Measurements from ENCODE around the gene JAML. TPM values are rescaled to one million over a fixed set of nuclear protein-coding genes. Genes with fewer than 3 reads are reported as not detected.

JAML gene
- total RNA-seq, 2 experiments from 2014 or later = 117 to 122 TPM

DNA sequence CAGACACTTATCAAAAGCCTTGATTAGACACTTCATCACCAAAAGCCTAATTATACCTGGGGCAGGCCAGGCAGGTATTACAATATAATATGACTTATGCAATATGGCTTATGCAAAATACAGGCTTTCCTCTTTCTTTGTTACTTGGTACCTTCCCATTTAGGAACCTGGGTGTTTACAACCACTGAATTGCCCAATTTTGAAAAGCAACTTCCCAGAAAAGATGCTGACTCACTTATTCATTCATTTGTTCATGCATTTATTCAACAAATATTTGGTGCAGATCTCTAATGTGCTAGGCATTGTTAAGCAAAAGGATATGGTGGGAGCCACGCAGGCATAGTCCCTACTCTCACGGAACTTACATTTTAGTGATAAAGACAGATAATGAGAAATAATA lies 13.6 kb upstream of the JAML start:
- H3K4me1 Mint-ChIP-seq = peaks cover 79% of the 10 kb centered on the region
- DNase-seq = no peak
- H3K9me3 Mint-ChIP-seq = no peaks in the 10 kb centered on the region
- peak overlapping the region; percentile 24 for H3K4me3 Mint-ChIP-seq
- peaks cover 62% of the 10 kb centered on the region for H3K36me3 Mint-ChIP-seq (ENCODE audit: low read depth)
- POLR2A ChIA-PET = interaction anchor here (1.3 kb wide), 1 partner anchor 12 kb away, joined by 6 read pairs; no protein-coding TSS in a partner anchor
- peak overlapping the region; percentile 91 for H3K27ac Mint-ChIP-seq
- H3K27me3 Mint-ChIP-seq = no peaks in the 10 kb centered on the region
- CTCF ChIA-PET = interaction anchor here (1.1 to 1.5 kb wide), 3 partner anchors 14 to 37 kb away, joined by 4 to 6 read pairs (median 5); partner anchors contain the start of gene JAML

DNA sequence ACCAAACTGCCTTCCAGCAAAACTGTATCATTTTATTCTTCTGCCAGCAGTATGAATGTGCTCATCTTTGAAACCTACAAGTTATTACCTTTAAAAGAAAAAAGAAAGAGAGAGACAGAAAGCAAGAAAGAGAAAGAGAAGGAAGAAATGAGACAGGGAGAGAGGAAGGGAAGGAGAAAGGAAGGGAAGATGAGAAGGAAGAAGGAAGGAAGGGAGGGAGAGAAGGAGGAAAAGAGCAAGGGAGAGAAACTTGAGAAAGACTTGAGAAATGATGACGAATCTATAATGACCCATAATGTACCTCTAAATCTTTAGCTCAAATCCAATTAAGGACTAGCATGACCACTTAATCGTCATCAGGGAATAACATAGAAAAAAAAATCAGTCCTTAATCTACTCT lies 11.4 kb upstream of the JAML start:
- H3K27me3 Mint-ChIP-seq = no peaks in the 10 kb centered on the region
- H3K36me3 Mint-ChIP-seq (ENCODE audit: low read depth) = peaks cover 69% of the 10 kb centered on the region
- peak overlapping the region; percentile 51 for H3K27ac Mint-ChIP-seq
- no peak overlapping the region for H3K4me3 Mint-ChIP-seq
- ChIA-PET CTCF (interaction anchor here (0.7 to 1.4 kb wide), 4 partner anchors 10 to 67 kb away, joined by 3 to 7 read pairs (median 4); no protein-coding TSS in a partner anchor), POLR2A (no interaction called here)
- peaks cover 68% of the 10 kb centered on the region for H3K4me1 Mint-ChIP-seq
- no peaks in the 10 kb centered on the region for H3K9me3 Mint-ChIP-seq
- DNase-seq = no peak

DNA sequence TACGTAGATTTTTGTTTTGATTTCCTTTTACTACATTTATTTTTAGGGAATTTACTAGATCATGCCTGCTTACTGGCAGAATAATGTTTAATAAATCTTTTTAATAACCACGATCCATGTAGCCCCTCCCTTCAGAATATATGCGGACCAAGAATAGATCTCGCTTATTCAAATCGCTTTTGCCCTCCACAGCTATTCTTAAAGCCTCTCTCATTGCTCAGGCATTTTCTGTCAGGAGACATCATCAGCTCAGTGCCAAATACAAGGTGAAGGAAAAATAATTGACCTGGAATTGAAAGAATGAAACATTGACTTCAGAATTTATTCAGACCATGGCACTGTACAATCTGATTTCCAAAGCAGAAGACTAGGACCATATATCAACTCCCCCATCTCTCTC lies 10.0 kb upstream of the JAML start:
- H3K36me3 Mint-ChIP-seq (ENCODE audit: low read depth) = peaks cover 60% of the 10 kb centered on the region
- no peaks in the 10 kb centered on the region for H3K9me3 Mint-ChIP-seq
- ChIA-PET CTCF (interaction anchor here (0.9 kb wide), 1 partner anchor 427 kb away, joined by 3 read pairs; no protein-coding TSS in a partner anchor), POLR2A (interaction anchor here (0.6 kb wide), 1 partner anchor 167 kb away, joined by 3 read pairs; no protein-coding TSS in a partner anchor)
- no peak for DNase-seq
- no peak overlapping the region for H3K27ac Mint-ChIP-seq
- no peaks in the 10 kb centered on the region for H3K27me3 Mint-ChIP-seq
- H3K4me1 Mint-ChIP-seq = peaks cover 54% of the 10 kb centered on the region
- no peak overlapping the region for H3K4me3 Mint-ChIP-seq

DNA sequence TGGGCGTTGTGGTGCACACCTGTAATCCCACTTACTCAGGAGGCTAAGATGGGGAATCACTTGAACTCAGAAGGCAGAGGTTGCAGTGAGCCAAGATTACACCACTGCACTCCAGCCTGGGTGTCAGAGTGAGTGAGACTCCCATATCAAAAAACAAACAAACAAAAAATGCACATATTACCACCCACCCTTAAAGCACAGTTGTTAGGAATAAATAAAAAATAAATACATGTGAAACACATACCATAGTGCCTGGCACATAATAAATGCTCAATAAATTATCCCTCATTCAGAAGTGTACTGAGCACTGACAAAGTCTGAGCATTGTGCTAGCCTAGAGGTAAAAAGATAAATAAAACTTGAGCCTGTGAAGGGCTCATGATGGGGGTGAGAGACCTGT lies 9.0 kb upstream of the JAML start:
- peak overlapping the region; percentile 66 for H3K27ac Mint-ChIP-seq
- no peak overlapping the region for H3K4me3 Mint-ChIP-seq
- peaks cover 46% of the 10 kb centered on the region for H3K4me1 Mint-ChIP-seq
- no peaks in the 10 kb centered on the region for H3K27me3 Mint-ChIP-seq
- peak; percentile 0 for DNase-seq
- CTCF ChIA-PET = no interaction called here
- H3K9me3 Mint-ChIP-seq = no peaks in the 10 kb centered on the region
- POLR2A ChIA-PET = no interaction called here
- H3K36me3 Mint-ChIP-seq (ENCODE audit: low read depth) = peaks cover 67% of the 10 kb centered on the region

DNA sequence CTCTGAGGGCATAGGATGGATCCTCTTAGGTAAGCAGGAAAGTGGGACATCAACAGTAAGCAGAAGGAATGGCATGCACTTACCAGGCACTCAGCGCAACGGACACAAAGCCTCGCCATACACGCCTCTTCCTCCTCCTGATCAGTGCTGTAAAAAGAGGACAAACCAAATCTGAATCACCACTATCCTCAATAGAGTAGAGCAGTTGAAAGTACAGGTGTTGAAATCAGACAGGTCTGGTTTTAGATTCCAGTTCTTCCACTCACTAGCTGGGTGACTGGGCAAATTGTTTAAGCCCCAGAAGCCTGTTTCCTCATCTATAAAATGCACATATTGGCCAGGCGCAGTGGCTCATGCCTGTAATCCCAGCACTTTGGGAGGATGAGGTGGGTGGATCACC lies 8.6 kb upstream of the JAML start:
- ChIA-PET CTCF (interaction anchor here (1.4 kb wide), 1 partner anchor 11 kb away, joined by 3 read pairs; no protein-coding TSS in a partner anchor), POLR2A (no interaction called here)
- Mint-ChIP-seq H3K9me3 (no peaks in the 10 kb centered on the region), H3K27ac (no peak overlapping the region), H3K36me3 (ENCODE audit: low read depth) (peaks cover 65% of the 10 kb centered on the region), H3K4me3 (no peak overlapping the region), H3K4me1 (peaks cover 45% of the 10 kb centered on the region), H3K27me3 (no peaks in the 10 kb centered on the region)
- no peak for DNase-seq

DNA sequence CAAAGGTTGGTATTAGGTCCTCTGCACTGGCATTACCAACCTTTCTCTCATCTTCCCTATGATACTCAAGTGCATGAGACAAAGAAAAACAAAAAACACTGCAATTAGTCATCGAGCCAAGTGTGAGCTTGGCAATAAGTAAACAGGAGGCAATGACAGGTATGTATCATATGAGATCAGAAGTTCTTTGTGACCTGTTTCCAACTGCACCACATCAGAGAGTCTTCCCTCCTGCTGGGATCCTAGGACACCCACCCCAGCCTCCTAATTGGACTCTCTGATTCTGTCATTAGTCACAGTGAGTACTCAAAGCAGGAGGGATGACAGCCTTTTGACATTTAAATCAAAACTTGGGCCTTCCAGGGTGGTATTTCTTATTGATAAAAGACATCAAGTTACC lies 7.8 kb upstream of the JAML start:
- ChIA-PET POLR2A (interaction anchor here (0.6 kb wide), 1 partner anchor 1287 kb away, joined by 4 read pairs; no protein-coding TSS in a partner anchor), CTCF (interaction anchor here (0.8 to 1.4 kb wide), 5 partner anchors 9 to 307 kb away, joined by 3 to 4 read pairs (median 3); no protein-coding TSS in a partner anchor)
- Mint-ChIP-seq H3K27me3 (no peaks in the 10 kb centered on the region), H3K4me1 (peaks cover 46% of the 10 kb centered on the region), H3K27ac (peak overlapping the region; percentile 0), H3K9me3 (no peaks in the 10 kb centered on the region), H3K36me3 (ENCODE audit: low read depth) (peaks cover 69% of the 10 kb centered on the region), H3K4me3 (no peak overlapping the region)
- DNase-seq = no peak

DNA sequence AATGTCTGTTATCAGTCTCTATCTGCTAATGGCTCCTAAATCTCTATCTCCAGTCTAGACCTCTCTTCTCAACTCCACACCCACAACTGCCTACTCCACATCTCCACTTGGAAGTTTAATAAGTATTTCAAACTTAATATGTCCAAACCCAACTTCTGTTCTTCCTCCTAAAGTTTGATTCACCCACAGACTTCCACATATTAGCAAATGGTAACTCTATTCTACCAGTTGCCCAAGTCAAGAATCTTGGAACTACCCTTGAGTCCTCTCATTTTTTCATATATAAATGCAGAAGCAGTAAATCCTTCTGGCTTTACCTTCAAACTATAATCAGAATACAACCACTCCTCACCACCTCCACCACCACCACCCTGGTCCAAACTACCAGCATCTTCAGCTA lies 6.7 kb upstream of the JAML start:
- POLR2A ChIA-PET = no interaction called here
- Mint-ChIP-seq H3K36me3 (ENCODE audit: low read depth) (peaks cover 68% of the 10 kb centered on the region), H3K4me3 (no peak overlapping the region), H3K9me3 (no peaks in the 10 kb centered on the region), H3K27ac (no peak overlapping the region), H3K4me1 (peaks cover 53% of the 10 kb centered on the region), H3K27me3 (no peaks in the 10 kb centered on the region)
- DNase-seq = no peak
- CTCF ChIA-PET = no interaction called here

DNA sequence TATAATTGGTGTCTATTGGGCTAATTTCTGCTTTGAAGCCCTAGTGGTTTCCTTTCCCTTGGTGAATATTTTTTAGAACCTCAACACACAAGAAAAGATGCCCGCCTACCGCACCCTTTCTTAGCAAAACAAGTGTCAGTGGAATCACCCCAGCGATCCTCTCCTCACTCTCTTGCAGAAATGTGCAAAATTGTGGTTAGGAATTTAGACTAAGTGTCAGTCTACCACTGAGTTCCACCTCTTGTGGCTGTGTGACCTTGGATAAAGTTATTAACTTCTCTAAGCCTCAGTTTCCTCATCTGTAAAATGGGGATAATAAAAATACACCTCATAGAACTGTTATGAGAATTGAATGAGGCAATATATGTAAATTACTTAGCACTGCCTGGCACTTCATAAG lies 5.3 kb upstream of the JAML start:
- Mint-ChIP-seq H3K9me3 (peaks cover 5% of the 10 kb centered on the region), H3K27me3 (no peaks in the 10 kb centered on the region), H3K27ac (no peak overlapping the region), H3K4me1 (peaks cover 57% of the 10 kb centered on the region), H3K4me3 (no peak overlapping the region), H3K36me3 (ENCODE audit: low read depth) (peaks cover 69% of the 10 kb centered on the region)
- CTCF ChIA-PET = interaction anchor here (1.3 to 2.1 kb wide), 4 partner anchors 10 to 51 kb away, joined by 3 to 7 read pairs (median 4); no protein-coding TSS in a partner anchor
- POLR2A ChIA-PET = no interaction called here
- peak; percentile 70 for DNase-seq

DNA sequence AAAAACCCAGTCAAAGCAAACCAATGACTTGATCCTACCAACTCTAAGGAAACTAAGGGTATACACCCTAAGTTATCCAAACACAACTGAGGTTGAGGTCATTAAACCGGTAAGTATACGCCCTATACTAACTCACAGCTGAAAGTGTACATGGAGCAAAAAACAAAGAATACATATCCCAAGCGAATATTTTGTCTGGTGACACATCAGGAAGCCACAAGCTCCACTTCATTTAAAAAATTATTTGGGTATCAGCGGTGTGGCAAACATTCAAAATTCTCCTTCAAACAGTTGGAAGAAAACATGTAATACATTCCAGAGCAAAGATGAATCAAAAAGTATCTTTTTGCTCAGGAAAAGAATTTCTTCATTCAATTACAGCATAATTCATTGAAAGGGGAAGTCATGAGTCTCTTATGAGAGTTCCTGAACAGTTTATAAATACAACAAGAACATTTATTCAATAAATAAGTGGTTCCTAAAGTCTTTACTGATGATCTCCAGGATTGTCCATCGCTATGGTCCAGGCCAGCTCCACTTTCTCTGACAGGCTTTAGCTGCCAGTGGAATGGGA lies 4.5 kb upstream of the JAML start:
- DNase-seq = no peak
- Mint-ChIP-seq H3K27ac (no peak overlapping the region), H3K4me1 (peaks cover 55% of the 10 kb centered on the region), H3K36me3 (ENCODE audit: low read depth) (peaks cover 67% of the 10 kb centered on the region), H3K9me3 (peaks cover 5% of the 10 kb centered on the region), H3K4me3 (peak overlapping the region; percentile 6), H3K27me3 (no peaks in the 10 kb centered on the region)
- CTCF ChIA-PET = interaction anchor here (0.6 to 2.1 kb wide), 5 partner anchors 10 to 776 kb away, joined by 3 to 7 read pairs (median 3); no protein-coding TSS in a partner anchor
- POLR2A ChIA-PET = no interaction called here

DNA sequence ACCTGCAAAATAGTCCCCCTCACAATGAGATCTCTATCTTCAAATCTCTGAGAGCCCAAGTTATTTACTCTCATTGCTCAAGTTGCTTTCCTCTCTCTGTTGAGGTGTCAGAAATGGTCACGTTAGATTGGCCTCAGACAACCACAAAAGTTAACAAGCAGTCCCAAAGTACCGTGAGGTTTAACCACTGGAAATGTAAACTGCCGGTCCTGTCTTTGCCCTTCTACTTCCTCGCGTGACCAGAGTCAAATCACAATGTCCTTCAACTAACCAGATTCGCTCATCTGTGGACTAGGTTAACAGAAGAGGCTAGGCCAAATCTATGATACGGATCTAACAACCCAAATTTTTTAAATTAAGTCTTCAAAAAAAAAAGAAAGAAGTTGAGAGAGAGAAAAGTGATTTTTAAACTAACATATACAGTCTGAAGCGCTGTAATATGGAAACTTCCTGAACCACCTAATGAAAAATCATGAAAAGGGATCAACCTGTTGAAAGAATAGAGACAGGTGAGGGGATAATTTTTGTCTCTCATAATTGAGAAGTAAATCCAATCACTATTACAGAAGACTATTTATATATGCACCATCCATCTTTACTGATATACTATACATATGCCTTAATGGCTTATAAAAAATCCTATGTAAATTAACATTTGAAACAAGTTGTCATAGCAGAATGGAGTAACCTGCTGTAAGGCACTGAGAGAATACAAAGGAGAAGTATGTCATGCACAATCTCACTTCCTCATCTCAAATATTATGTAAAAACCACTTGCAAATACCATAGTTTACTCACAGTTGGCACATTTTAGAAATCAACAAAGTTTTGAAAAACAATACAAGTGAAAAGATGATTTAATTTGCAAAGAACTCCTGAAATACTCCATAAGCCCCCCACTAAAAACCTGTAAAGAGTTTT lies 3.3 kb upstream of the JAML start:
- POLR2A ChIA-PET = no interaction called here
- H3K9me3 Mint-ChIP-seq = peaks cover 5% of the 10 kb centered on the region
- DNase-seq = peak; percentile 50
- H3K36me3 Mint-ChIP-seq (ENCODE audit: low read depth) = peaks cover 61% of the 10 kb centered on the region
- peak overlapping the region; percentile 36 for H3K4me3 Mint-ChIP-seq
- CTCF ChIA-PET = interaction anchor here (1.4 to 2.7 kb wide), 3 partner anchors 11 to 26 kb away, joined by 6 to 9 read pairs (median 7); no protein-coding TSS in a partner anchor
- H3K4me1 Mint-ChIP-seq = peaks cover 48% of the 10 kb centered on the region
- no peaks in the 10 kb centered on the region for H3K27me3 Mint-ChIP-seq
- H3K27ac Mint-ChIP-seq = no peak overlapping the region

DNA sequence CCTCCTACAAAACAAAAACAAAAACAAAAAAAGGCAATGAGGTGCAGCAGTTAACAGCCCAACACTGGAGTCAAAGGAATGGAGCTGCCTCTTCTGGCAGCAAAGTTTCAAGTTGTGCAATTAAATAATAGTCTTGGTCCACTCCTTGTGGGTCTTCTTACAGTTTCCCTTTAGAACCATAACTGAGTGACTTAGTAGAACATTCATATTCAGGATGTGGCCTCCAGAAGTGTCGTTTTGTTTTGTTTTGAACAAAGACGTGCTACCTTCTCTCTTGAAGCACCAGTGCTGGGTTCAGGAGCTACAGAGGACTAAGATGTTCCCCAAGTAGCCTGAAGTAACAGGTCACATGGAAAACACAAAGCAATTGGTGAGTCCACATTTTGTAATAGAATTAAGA lies 2.0 kb upstream of the JAML start:
- peaks cover 5% of the 10 kb centered on the region for H3K9me3 Mint-ChIP-seq
- peaks cover 52% of the 10 kb centered on the region for H3K4me1 Mint-ChIP-seq
- peak; percentile 45 for DNase-seq
- ChIA-PET POLR2A (interaction anchor here (0.6 to 1.2 kb wide), 2 partner anchors 12 to 1456 kb away, joined by 5 to 6 read pairs; no protein-coding TSS in a partner anchor), CTCF (interaction anchor here (0.8 to 3.9 kb wide), 8 partner anchors 10 to 41 kb away, joined by 3 to 18 read pairs (median 6); no protein-coding TSS in a partner anchor)
- no peaks in the 10 kb centered on the region for H3K27me3 Mint-ChIP-seq
- H3K4me3 Mint-ChIP-seq = peak overlapping the region; percentile 36
- H3K27ac Mint-ChIP-seq = no peak overlapping the region
- peaks cover 63% of the 10 kb centered on the region for H3K36me3 Mint-ChIP-seq (ENCODE audit: low read depth)

DNA sequence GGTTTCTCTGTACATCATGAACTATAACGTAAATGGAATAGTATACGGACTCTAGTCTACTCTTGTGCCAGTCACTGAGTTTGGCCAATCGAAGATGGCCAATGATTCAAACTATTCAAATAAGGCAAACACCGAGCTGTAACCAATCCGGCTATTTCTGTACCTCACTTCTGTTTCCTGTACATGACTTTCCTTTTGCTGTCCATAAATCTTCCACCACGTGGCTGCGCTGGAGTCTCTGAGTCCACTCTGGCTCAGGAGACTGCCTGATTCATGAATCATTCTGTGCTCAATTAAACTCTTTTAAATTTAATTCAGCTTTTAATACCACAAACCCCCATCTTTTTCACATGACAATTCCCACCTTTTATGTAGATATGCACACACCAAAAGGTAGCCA lies 1.5 kb upstream of the JAML start:
- H3K9me3 Mint-ChIP-seq = peaks cover 5% of the 10 kb centered on the region
- no peaks in the 10 kb centered on the region for H3K27me3 Mint-ChIP-seq
- ChIA-PET POLR2A (interaction anchor here (0.6 to 1.2 kb wide), 2 partner anchors 13 to 1455 kb away, joined by 5 to 6 read pairs; no protein-coding TSS in a partner anchor), CTCF (interaction anchor here (0.9 to 3.9 kb wide), 10 partner anchors 10 to 116 kb away, joined by 4 to 18 read pairs (median 7); partner anchors contain the start of gene CD3D)
- no peak overlapping the region for H3K27ac Mint-ChIP-seq
- peak overlapping the region; percentile 36 for H3K4me3 Mint-ChIP-seq
- H3K36me3 Mint-ChIP-seq (ENCODE audit: low read depth) = peaks cover 68% of the 10 kb centered on the region
- no peak for DNase-seq
- peaks cover 57% of the 10 kb centered on the region for H3K4me1 Mint-ChIP-seq

Measured in activated CD4-positive, alpha-beta T cell treated with anti-CD3 and anti-CD28 coated beads, Interleukin-2, amount 10 ng/mL, durations not matched to agents 7 days and 5 days (primary cell).